ENCODE results near the gene MEN1.

- TF ChIP-seq ZNF558 (tag by site-specific recombination; IDR thresholded peaks at IDR 0.05) (no peak), ZNF398 (tag by site-specific recombination; IDR thresholded peaks at IDR 0.05) (no peak), ZNF311 (tag by site-specific recombination; IDR thresholded peaks at IDR 0.05; ENCODE audit: borderline replicate concordance) (no peak), ZNF138 (tag by site-specific recombination; IDR thresholded peaks at IDR 0.05; ENCODE audit: borderline replicate concordance) (no peak), CTCF (tag by site-specific recombination; IDR thresholded peaks at IDR 0.05) (no peak), HOXA7 (CRISPR knock-in tag; IDR thresholded peaks at IDR 0.05; ENCODE audit: borderline replicate concordance) (no peak), PRDM4 (tag by site-specific recombination; IDR thresholded peaks at IDR 0.05) (no peak), ELK4 (IDR thresholded peaks at IDR 0.05; ENCODE audit: borderline replicate concordance, low read depth, low read length) (no peak)
These were observed 55.3 kb downstream of the MEN1 start for GRCh38 chr11:64754919-64755662.

Measured in HEK293 (cell line).